ENCODE results near the gene CREG2.
A peak's percentile ranks its signal among the peaks of the same experiment; 100 is the strongest.

CREG2 gene

GRCh38 chr2:101387151-101387834 is at the start of gene CREG2:
TSS of gene CREG2 (minus strand) at chr2:101387503. CDS start at chr2:101387457, 46 bp downstream.
- no peak for DNase-seq

GRCh38 chr2:101435001-101435862 is 47.9 kb upstream of the CREG2 start:
- DNase-seq, result no peak

- no peak for DNase-seq
These were observed 46.2 kb upstream of the CREG2 start for GRCh38 chr2:101433465-101433864.

- no peak for DNase-seq
These were observed 45.3 kb upstream of the CREG2 start for GRCh38 chr2:101432411-101433181.

GRCh38 chr2:101431486-101431885 is 44.2 kb upstream of the CREG2 start:
- no peak for DNase-seq

GRCh38 chr2:101430156-101430555 is 42.9 kb upstream of the CREG2 start:
- no peak for DNase-seq

GRCh38 chr2:101429453-101429852 is 42.1 kb upstream of the CREG2 start:
- no peak for DNase-seq

GRCh38 chr2:101428422-101429176 is 41.3 kb upstream of the CREG2 start:
- DNase-seq, result no peak

- DNase-seq, result no peak
These were observed 40.4 kb upstream of the CREG2 start for GRCh38 chr2:101427743-101428142.

GRCh38 chr2:101427240-101427639 is 39.9 kb upstream of the CREG2 start:
- no peak for DNase-seq

- DNase-seq, result no peak
These were observed 39.5 kb upstream of the CREG2 start for GRCh38 chr2:101426822-101427221.

GRCh38 chr2:101420623-101421022 is 33.3 kb upstream of the CREG2 start:
- DNase-seq, result no peak

- DNase-seq, result peak; percentile 75
These were observed 31.9 kb upstream of the CREG2 start for GRCh38 chr2:101419096-101419663.

- no peak for DNase-seq
These were observed 31.3 kb upstream of the CREG2 start for GRCh38 chr2:101418460-101419095.

GRCh38 chr2:101416609-101417008 is 29.3 kb upstream of the CREG2 start:
- no peak for DNase-seq

GRCh38 chr2:101415884-101416283 is 28.6 kb upstream of the CREG2 start:
- no peak for DNase-seq

- DNase-seq, result no peak
These were observed 27.9 kb upstream of the CREG2 start for GRCh38 chr2:101415220-101415619.

GRCh38 chr2:101412092-101412694 is 24.9 kb upstream of the CREG2 start:
- DNase-seq, result no peak

GRCh38 chr2:101410746-101411145 is 23.4 kb upstream of the CREG2 start:
- DNase-seq, result no peak

GRCh38 chr2:101410114-101410513 is 22.8 kb upstream of the CREG2 start:
- no peak for DNase-seq

GRCh38 chr2:101409699-101410098 is 22.4 kb upstream of the CREG2 start:
- no peak for DNase-seq

Measured in amniotic stem cell (primary cell).